GM18870 (cell line): ENCODE measurements around the gene ALKBH3.

Experiments used
- ATAC-seq: cut with Tn5 transposase; IDR thresholded peaks from one replicate; pipeline ENCODE4 v1.9.1; 2021; ENCODE audit warnings: moderate library complexity; ENCODE audit not compliant: unreplicated experiment

Gene ALKBH3

GRCh38 chr11:43957571-43957970, 76.9 kb downstream of the ALKBH3 start:
- no peak for ATAC-seq

GRCh38 chr11:43959321-43959995, 78.8 kb downstream of the ALKBH3 start:
- ATAC-seq: no peak

- no peak for ATAC-seq
Measured at GRCh38 chr11:43962383-43963278, 82.0 kb downstream of the ALKBH3 start.

- ATAC-seq: no peak
Measured at GRCh38 chr11:43963279-43963620, 82.6 kb downstream of the ALKBH3 start.

GRCh38 chr11:43967661-43968060, 87.0 kb downstream of the ALKBH3 start:
- no peak for ATAC-seq

- no peak for ATAC-seq
Measured at GRCh38 chr11:43968719-43969118, 88.1 kb downstream of the ALKBH3 start.

- no peak for ATAC-seq
Measured at GRCh38 chr11:43969543-43969942, 88.9 kb downstream of the ALKBH3 start.
